ENCODE results near the gene TREH.
A peak's percentile ranks its signal among the peaks of the same experiment; 100 is the strongest.

TREH gene

GRCh38 chr11:118706546-118706825 is 27.0 kb upstream of the TREH start:
- peaks cover 9% of the 10 kb centered on the region for H3K4me1 Mint-ChIP-seq
- no peaks in the 10 kb centered on the region for H3K9me3 Mint-ChIP-seq
- ATAC-seq (ENCODE audit: low read depth) (no peak), DNase-seq (ENCODE audit: low spot score in 2 of 2) (no peak)
- no peaks in the 10 kb centered on the region for H3K36me3 Mint-ChIP-seq
- no peak overlapping the region for H3K4me3 Mint-ChIP-seq
- peaks cover 2% of the 10 kb centered on the region for H3K27me3 Mint-ChIP-seq
- no peak overlapping the region for H3K27ac Mint-ChIP-seq

GRCh38 chr11:118705791-118706545 is 26.5 kb upstream of the TREH start:
- Mint-ChIP-seq H3K4me3 (no peak overlapping the region), H3K4me1 (peaks cover 9% of the 10 kb centered on the region), H3K9me3 (no peaks in the 10 kb centered on the region), H3K36me3 (no peaks in the 10 kb centered on the region), H3K27me3 (peaks cover 2% of the 10 kb centered on the region), H3K27ac (no peak overlapping the region)
- DNase-seq (ENCODE audit: low spot score in 2 of 2) (no peak), ATAC-seq (ENCODE audit: low read depth) (no peak)

- peaks cover 3% of the 10 kb centered on the region for H3K36me3 Mint-ChIP-seq
- ATAC-seq (ENCODE audit: low read depth) (peak; percentile 73), DNase-seq (ENCODE audit: low spot score in 2 of 2) (no peak)
- peak overlapping the region; percentile 56 for H3K4me3 Mint-ChIP-seq
- H3K9me3 Mint-ChIP-seq: no peaks in the 10 kb centered on the region
- H3K27me3 Mint-ChIP-seq: peaks cover 2% of the 10 kb centered on the region
- H3K4me1 Mint-ChIP-seq: peaks cover 12% of the 10 kb centered on the region
- peak overlapping the region; percentile 23 for H3K27ac Mint-ChIP-seq
These were observed 25.8 kb upstream of the TREH start for GRCh38 chr11:118705111-118705741.

GRCh38 chr11:118703563-118704106 is 24.2 kb upstream of the TREH start:
- Mint-ChIP-seq H3K4me3 (no peak overlapping the region), H3K9me3 (no peaks in the 10 kb centered on the region), H3K4me1 (peaks cover 18% of the 10 kb centered on the region), H3K27ac (no peak overlapping the region), H3K27me3 (peaks cover 2% of the 10 kb centered on the region), H3K36me3 (peaks cover 3% of the 10 kb centered on the region)
- DNase-seq (ENCODE audit: low spot score in 2 of 2): no peak
- no peak for ATAC-seq (ENCODE audit: low read depth)

DNA sequence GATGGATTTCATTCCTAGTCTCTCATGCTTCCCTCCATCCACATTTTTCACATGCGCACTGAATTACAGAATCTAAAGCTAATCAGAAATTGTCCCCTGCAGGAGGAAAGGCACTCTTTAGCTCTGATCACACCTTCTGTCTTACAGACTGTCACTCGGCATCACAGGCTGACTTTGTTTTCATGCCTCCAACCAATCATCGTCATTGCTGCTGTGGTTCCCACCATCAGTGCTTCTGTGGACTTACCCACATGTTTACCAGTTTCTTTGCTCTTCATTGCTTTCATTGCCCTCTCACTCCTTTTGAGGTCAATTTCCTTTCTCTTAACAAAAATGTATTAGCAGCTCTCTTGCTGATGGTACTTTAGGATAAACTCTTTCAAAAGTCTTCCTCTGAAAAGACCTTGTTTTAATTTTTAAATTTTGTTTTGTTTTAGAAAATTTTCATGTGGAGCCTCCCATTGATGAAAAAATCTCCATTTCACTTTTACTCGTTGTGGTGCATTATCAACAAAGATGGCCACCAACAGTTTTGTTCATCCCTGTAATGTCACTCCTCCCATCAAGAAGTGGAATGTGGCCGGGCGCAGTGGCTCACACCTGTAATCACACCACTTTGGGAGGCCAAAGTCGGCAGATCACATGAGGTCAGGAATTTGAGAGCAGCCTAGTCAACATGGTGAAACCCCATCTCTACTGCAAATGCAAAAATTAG is 20.2 kb upstream of the TREH start:
- DNase-seq (ENCODE audit: low spot score in 2 of 2): no peak
- peaks cover 9% of the 10 kb centered on the region for H3K4me1 Mint-ChIP-seq
- no peaks in the 10 kb centered on the region for H3K9me3 Mint-ChIP-seq
- no peak overlapping the region for H3K4me3 Mint-ChIP-seq
- no peaks in the 10 kb centered on the region for H3K27me3 Mint-ChIP-seq
- peaks cover 3% of the 10 kb centered on the region for H3K36me3 Mint-ChIP-seq
- H3K27ac Mint-ChIP-seq: peak overlapping the region; percentile 16
- ATAC-seq (ENCODE audit: low read depth): peak; percentile 30

- DNase-seq (ENCODE audit: low spot score in 2 of 2) (no peak), ATAC-seq (ENCODE audit: low read depth) (no peak)
- Mint-ChIP-seq H3K27ac (no peak overlapping the region), H3K9me3 (no peaks in the 10 kb centered on the region), H3K4me3 (no peak overlapping the region), H3K36me3 (peaks cover 3% of the 10 kb centered on the region), H3K27me3 (no peaks in the 10 kb centered on the region), H3K4me1 (peaks cover 11% of the 10 kb centered on the region)
These were observed 17.9 kb upstream of the TREH start for GRCh38 chr11:118697346-118697745.

DNA sequence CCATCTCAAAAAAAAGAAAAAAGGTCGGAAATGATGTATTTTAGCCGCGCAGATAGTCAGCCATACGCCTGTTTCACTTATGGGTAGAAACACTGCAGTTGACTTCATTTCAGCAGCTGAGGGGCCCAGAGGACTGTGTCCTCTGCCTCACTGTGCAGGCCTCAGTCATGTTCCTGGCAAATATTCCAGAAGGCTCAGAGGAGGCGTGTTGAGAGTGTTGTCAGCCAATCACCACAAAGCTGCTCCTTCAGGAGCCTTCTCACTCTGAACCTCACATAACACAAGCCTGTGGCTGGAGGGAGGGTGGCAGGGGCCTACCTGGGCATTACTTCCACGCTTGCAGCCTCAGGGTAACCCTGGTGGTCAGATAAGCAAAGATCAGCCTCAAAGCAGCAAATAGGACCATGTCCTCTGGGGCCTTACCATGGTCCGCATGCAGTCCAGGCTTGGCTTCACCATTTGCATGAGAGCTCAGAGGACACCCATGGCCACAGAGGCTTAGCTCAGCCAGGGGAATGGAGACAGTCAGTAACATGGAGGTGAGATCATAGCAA is 17.3 kb upstream of the TREH start:
- H3K4me3 Mint-ChIP-seq: no peak overlapping the region
- DNase-seq (ENCODE audit: low spot score in 2 of 2): no peak
- H3K4me1 Mint-ChIP-seq: peaks cover 11% of the 10 kb centered on the region
- no peak overlapping the region for H3K27ac Mint-ChIP-seq
- peaks cover 3% of the 10 kb centered on the region for H3K36me3 Mint-ChIP-seq
- no peak for ATAC-seq (ENCODE audit: low read depth)
- no peaks in the 10 kb centered on the region for H3K27me3 Mint-ChIP-seq
- H3K9me3 Mint-ChIP-seq: no peaks in the 10 kb centered on the region

- no peaks in the 10 kb centered on the region for H3K9me3 Mint-ChIP-seq
- DNase-seq (ENCODE audit: low spot score in 2 of 2) (no peak), ATAC-seq (ENCODE audit: low read depth) (no peak)
- H3K4me3 Mint-ChIP-seq: no peak overlapping the region
- no peaks in the 10 kb centered on the region for H3K27me3 Mint-ChIP-seq
- H3K27ac Mint-ChIP-seq: no peak overlapping the region
- H3K36me3 Mint-ChIP-seq: no peaks in the 10 kb centered on the region
- H3K4me1 Mint-ChIP-seq: peaks cover 13% of the 10 kb centered on the region
These were observed 15.3 kb upstream of the TREH start for GRCh38 chr11:118694771-118695170.

GRCh38 chr11:118694185-118694584 is 14.7 kb upstream of the TREH start:
- H3K27me3 Mint-ChIP-seq: no peaks in the 10 kb centered on the region
- no peak for ATAC-seq (ENCODE audit: low read depth)
- H3K4me3 Mint-ChIP-seq: no peak overlapping the region
- no peak overlapping the region for H3K27ac Mint-ChIP-seq
- H3K4me1 Mint-ChIP-seq: peaks cover 10% of the 10 kb centered on the region
- H3K36me3 Mint-ChIP-seq: no peaks in the 10 kb centered on the region
- H3K9me3 Mint-ChIP-seq: no peaks in the 10 kb centered on the region
- no peak for DNase-seq (ENCODE audit: low spot score in 2 of 2)

DNA sequence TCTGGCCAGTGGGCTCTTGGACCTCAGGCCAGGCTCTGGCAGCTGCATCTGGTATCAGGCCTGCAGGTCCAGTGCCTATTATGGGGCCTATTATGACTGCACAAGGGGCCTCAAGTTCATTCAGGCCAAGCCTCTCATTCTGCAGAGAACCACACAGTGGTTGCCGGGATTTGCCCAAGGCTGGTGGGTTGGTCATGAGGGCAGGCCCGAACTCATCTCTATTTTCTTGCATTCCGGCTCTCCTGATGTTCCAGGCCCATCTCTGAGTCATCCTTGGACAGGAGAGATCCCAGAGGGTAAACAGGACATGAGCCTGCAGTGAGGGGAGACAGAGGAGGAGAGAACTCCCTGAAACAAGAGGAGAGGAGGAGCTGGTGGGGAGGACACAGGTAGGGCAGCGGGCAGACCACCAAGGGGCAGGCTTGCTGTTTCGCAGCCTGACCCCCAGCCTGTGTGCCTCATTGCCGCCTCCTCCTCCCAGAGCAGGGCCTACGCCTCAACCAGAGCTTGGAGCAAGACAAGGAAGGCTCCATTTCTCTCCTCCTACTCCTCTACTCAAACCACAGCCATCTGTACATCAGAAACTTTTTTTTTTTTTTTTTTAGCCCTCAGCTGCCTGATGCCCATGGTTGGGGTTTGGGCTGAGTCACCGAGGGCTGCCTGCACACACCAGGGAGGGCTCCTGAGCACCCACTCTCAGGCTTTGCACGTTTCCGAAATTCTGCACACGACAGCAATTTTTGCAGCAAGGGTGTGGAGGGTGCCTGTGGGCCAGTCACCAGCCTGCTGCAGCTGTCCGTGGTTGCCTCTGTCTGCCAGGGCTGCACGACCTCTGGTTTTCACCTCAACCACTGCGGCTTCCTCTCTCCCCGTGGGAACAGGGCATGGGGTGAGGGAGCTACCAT is 12.7 kb upstream of the TREH start:
- H3K4me1 Mint-ChIP-seq: peaks cover 10% of the 10 kb centered on the region
- peaks cover 4% of the 10 kb centered on the region for H3K27me3 Mint-ChIP-seq
- no peak overlapping the region for H3K27ac Mint-ChIP-seq
- no peaks in the 10 kb centered on the region for H3K36me3 Mint-ChIP-seq
- DNase-seq (ENCODE audit: low spot score in 2 of 2) (no peak), ATAC-seq (ENCODE audit: low read depth) (no peak)
- no peaks in the 10 kb centered on the region for H3K9me3 Mint-ChIP-seq
- H3K4me3 Mint-ChIP-seq: no peak overlapping the region

DNA sequence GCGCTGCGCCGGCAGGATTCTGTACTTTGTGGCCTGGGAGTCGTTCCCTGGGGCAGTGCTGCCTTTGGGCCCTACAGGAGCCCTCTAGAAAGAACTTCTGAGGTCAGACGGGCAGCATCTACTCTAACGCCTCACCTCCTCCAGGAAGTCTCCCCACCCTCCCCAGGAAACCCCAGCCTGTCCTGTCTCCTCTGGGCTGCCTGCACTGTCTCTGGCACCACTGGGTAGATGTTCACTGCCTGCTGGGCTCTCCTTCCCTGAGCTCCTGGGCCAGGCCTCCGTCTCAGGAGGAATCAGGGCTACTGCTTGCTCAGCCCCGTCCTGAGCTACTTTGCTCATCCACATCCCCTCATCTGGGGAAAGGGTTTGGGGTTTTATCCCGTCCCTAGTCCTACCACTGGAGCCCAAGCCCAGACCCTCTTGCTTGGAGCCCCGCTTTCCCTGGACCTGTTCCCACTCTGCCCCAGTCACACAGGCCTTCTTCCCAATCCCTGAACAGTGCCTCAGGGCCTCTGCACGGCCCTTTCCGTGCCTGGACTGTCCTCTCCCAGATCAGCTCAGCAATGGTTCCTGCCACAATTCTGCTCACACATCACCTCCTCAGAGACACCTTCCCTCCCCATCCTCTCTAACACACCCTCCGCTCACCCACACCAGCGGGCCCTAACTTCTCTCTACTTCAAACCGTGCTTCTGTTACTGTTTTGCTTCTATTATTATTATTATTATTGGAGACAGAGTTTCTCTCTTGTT is 11.3 kb upstream of the TREH start:
- Mint-ChIP-seq H3K27ac (peak overlapping the region; percentile 62), H3K36me3 (no peaks in the 10 kb centered on the region), H3K4me3 (peak overlapping the region; percentile 25), H3K4me1 (peaks cover 10% of the 10 kb centered on the region), H3K27me3 (peaks cover 4% of the 10 kb centered on the region), H3K9me3 (no peaks in the 10 kb centered on the region)
- ATAC-seq (ENCODE audit: low read depth) (no peak), DNase-seq (ENCODE audit: low spot score in 2 of 2) (no peak)

DNA sequence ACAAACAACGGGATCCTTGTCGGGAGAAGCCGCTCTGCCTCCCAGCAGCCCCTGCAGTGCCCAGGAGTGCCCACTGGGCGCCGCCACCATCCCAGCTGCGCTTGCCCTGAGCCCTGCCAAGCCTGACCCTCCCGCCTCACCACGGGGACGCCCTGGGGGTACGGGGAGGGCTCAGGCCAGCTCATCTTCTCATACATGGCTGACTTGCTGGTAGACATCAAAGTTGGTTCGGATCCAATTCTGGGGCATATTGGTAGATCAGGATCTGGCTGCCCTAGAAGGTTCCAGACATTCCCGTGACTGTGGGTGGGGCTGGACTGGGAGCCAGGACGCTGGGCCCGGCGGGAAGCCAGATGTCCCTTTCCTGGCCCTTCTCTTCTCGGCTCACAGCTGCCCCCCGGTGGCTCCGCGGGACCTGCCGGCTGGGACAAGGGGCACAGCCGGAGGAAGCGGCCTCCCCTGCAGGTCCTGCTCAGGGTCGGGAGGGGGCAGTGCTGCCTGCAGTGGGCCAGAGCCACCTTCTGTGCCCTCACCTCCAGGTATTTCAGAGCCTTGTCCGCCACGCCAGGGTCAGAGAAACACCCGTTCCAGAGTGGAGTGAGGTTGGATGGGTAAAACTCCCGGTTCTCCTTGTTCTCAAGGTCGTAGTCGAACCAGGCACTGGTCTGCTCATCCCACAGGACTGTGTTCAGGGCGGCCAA is 10.6 kb upstream of the TREH start:
- DNase-seq (ENCODE audit: low spot score in 2 of 2): peak; percentile 82 to 86
- H3K4me1 Mint-ChIP-seq: peaks cover 10% of the 10 kb centered on the region
- peak; percentile 97 for ATAC-seq (ENCODE audit: low read depth)
- no peaks in the 10 kb centered on the region for H3K36me3 Mint-ChIP-seq
- H3K9me3 Mint-ChIP-seq: no peaks in the 10 kb centered on the region
- H3K27ac Mint-ChIP-seq: no peak overlapping the region
- peaks cover 4% of the 10 kb centered on the region for H3K27me3 Mint-ChIP-seq
- peak overlapping the region; percentile 76 for H3K4me3 Mint-ChIP-seq
